Measurements from ENCODE around the gene PHPT1.
"Not testable (repeated sequence)": the region's sequence is repeated elsewhere in the genome, so short reads cannot be mapped to it uniquely, and the experiment has no call there.

Gene PHPT1

GRCh38 chr9:136880651-136881050 lies 31.4 kb downstream of the PHPT1 start:
- no peak for DNase-seq (ENCODE audit: low read depth)
- H3K9ac ChIP-seq (ENCODE audit: low read length) = no peak overlapping the region
- H3K4me3 ChIP-seq (ENCODE audit: low read length) = no peak overlapping the region
- no peaks in the 10 kb centered on the region for H3K36me3 ChIP-seq (ENCODE audit: control insufficient read depth, insufficient read depth, low read length, severe bottlenecking)
- no peaks in the 10 kb centered on the region for H3K9me3 ChIP-seq (ENCODE audit: control insufficient read depth, low read length)
- H3K27me3 ChIP-seq (replicated peaks; ENCODE audit: control insufficient read depth, insufficient read depth, low read length) = no peaks in the 10 kb centered on the region
- H3K4me1 ChIP-seq (ENCODE audit: control insufficient read depth, insufficient read depth, low read length) = peaks cover 20% of the 10 kb centered on the region

- peak overlapping the region; percentile 76 for H3K9ac ChIP-seq (ENCODE audit: low read length)
- peak; percentile 68 for DNase-seq (ENCODE audit: low read depth)
- peak overlapping the region; percentile 73 for H3K4me3 ChIP-seq (ENCODE audit: low read length)
- H3K27me3 ChIP-seq (replicated peaks; ENCODE audit: control insufficient read depth, insufficient read depth, low read length) = no peaks in the 10 kb centered on the region
- no peaks in the 10 kb centered on the region for H3K36me3 ChIP-seq (ENCODE audit: control insufficient read depth, insufficient read depth, low read length, severe bottlenecking)
- peaks cover 22% of the 10 kb centered on the region for H3K4me1 ChIP-seq (ENCODE audit: control insufficient read depth, insufficient read depth, low read length)
- no peaks in the 10 kb centered on the region for H3K9me3 ChIP-seq (ENCODE audit: control insufficient read depth, low read length)
Measured at GRCh38 chr9:136881691-136882108, 32.5 kb downstream of the PHPT1 start.

- peak; percentile 60 for DNase-seq (ENCODE audit: low read depth)
- no peaks in the 10 kb centered on the region for H3K27me3 ChIP-seq (replicated peaks; ENCODE audit: control insufficient read depth, insufficient read depth, low read length)
- H3K36me3 ChIP-seq (ENCODE audit: control insufficient read depth, insufficient read depth, low read length, severe bottlenecking) = no peaks in the 10 kb centered on the region
- peaks cover 25% of the 10 kb centered on the region for H3K4me1 ChIP-seq (ENCODE audit: control insufficient read depth, insufficient read depth, low read length)
- H3K9ac ChIP-seq (ENCODE audit: low read length) = peak overlapping the region; percentile 76
- H3K4me3 ChIP-seq (ENCODE audit: low read length) = peak overlapping the region; percentile 73
- H3K9me3 ChIP-seq (ENCODE audit: control insufficient read depth, low read length) = no peaks in the 10 kb centered on the region
Measured at GRCh38 chr9:136882109-136882946, 33.1 kb downstream of the PHPT1 start.

- Histone ChIP-seq H3K4me3 (ENCODE audit: low read length) (peak overlapping the region; percentile 73), H3K4me1 (ENCODE audit: control insufficient read depth, insufficient read depth, low read length) (peaks cover 28% of the 10 kb centered on the region)
- not testable (repeated sequence) for H3K9me3 ChIP-seq (ENCODE audit: control insufficient read depth, low read length); H3K27me3 ChIP-seq (replicated peaks; ENCODE audit: control insufficient read depth, insufficient read depth, low read length); DNase-seq (ENCODE audit: low read depth); H3K9ac ChIP-seq (ENCODE audit: low read length); H3K36me3 ChIP-seq (ENCODE audit: control insufficient read depth, insufficient read depth, low read length, severe bottlenecking)
Measured at GRCh38 chr9:136882947-136883283, 33.7 kb downstream of the PHPT1 start.

- DNase-seq (ENCODE audit: low read depth); H3K36me3 ChIP-seq (ENCODE audit: control insufficient read depth, insufficient read depth, low read length, severe bottlenecking); H3K9ac ChIP-seq (ENCODE audit: low read length); H3K9me3 ChIP-seq (ENCODE audit: control insufficient read depth, low read length); H3K27me3 ChIP-seq (replicated peaks; ENCODE audit: control insufficient read depth, insufficient read depth, low read length); H3K4me3 ChIP-seq (ENCODE audit: low read length): not testable (repeated sequence)
- peaks cover 28% of the 10 kb centered on the region for H3K4me1 ChIP-seq (ENCODE audit: control insufficient read depth, insufficient read depth, low read length)
Measured at GRCh38 chr9:136883670-136884069, 34.5 kb downstream of the PHPT1 start.

- DNase-seq (ENCODE audit: low read depth) = peak; percentile 99
- H3K9ac ChIP-seq (ENCODE audit: low read length) = peak within 1 kb of the TSS; percentile 87
- H3K36me3 ChIP-seq (ENCODE audit: control insufficient read depth, insufficient read depth, low read length, severe bottlenecking) = peaks cover 3% of the 10 kb centered on the region
- no peaks in the 10 kb centered on the region for H3K27me3 ChIP-seq (replicated peaks; ENCODE audit: control insufficient read depth, insufficient read depth, low read length)
- H3K4me1 ChIP-seq (ENCODE audit: control insufficient read depth, insufficient read depth, low read length) = peaks cover 28% of the 10 kb centered on the region
- H3K4me3 ChIP-seq (ENCODE audit: low read length) = peak within 1 kb of the TSS; percentile 86
- no peaks in the 10 kb centered on the region for H3K9me3 ChIP-seq (ENCODE audit: control insufficient read depth, low read length)
Measured at GRCh38 chr9:136885950-136886578, 36.9 kb downstream of the PHPT1 start, which contains the start of gene TRAF2. TRAF2 (plus strand) TSS chr9:136886516; CDS start chr9:136898741, 12,225 bp downstream.

GRCh38 chr9:136886610-136887597 lies 37.7 kb downstream of the PHPT1 start:
- peak overlapping the region; percentile 86 for H3K4me3 ChIP-seq (ENCODE audit: low read length)
- DNase-seq (ENCODE audit: low read depth) = peak; percentile 56
- H3K4me1 ChIP-seq (ENCODE audit: control insufficient read depth, insufficient read depth, low read length) = peaks cover 23% of the 10 kb centered on the region

GRCh38 chr9:136888454-136888853 lies 39.2 kb downstream of the PHPT1 start:
- no peaks in the 10 kb centered on the region for H3K9me3 ChIP-seq (ENCODE audit: control insufficient read depth, low read length)
- H3K27me3 ChIP-seq (replicated peaks; ENCODE audit: control insufficient read depth, insufficient read depth, low read length) = no peaks in the 10 kb centered on the region
- peaks cover 10% of the 10 kb centered on the region for H3K4me1 ChIP-seq (ENCODE audit: control insufficient read depth, insufficient read depth, low read length)
- peaks cover 3% of the 10 kb centered on the region for H3K36me3 ChIP-seq (ENCODE audit: control insufficient read depth, insufficient read depth, low read length, severe bottlenecking)
- no peak for DNase-seq (ENCODE audit: low read depth)
- H3K4me3 ChIP-seq (ENCODE audit: low read length) = no peak overlapping the region
- H3K9ac ChIP-seq (ENCODE audit: low read length) = no peak overlapping the region

More at GRCh38 chr9:136886610-136887597, 37.7 kb downstream of the PHPT1 start:
- H3K9ac ChIP-seq (ENCODE audit: low read length) = peak overlapping the region; percentile 87
- no peaks in the 10 kb centered on the region for H3K9me3 ChIP-seq (ENCODE audit: control insufficient read depth, low read length)
- no peaks in the 10 kb centered on the region for H3K27me3 ChIP-seq (replicated peaks; ENCODE audit: control insufficient read depth, insufficient read depth, low read length)
- peaks cover 3% of the 10 kb centered on the region for H3K36me3 ChIP-seq (ENCODE audit: control insufficient read depth, insufficient read depth, low read length, severe bottlenecking)

- H3K9me3 ChIP-seq (ENCODE audit: control insufficient read depth, low read length) = no peaks in the 10 kb centered on the region
- no peak overlapping the region for H3K4me3 ChIP-seq (ENCODE audit: low read length)
- peaks cover 10% of the 10 kb centered on the region for H3K4me1 ChIP-seq (ENCODE audit: control insufficient read depth, insufficient read depth, low read length)
- H3K27me3 ChIP-seq (replicated peaks; ENCODE audit: control insufficient read depth, insufficient read depth, low read length) = no peaks in the 10 kb centered on the region
- no peak for DNase-seq (ENCODE audit: low read depth)
- peaks cover 3% of the 10 kb centered on the region for H3K36me3 ChIP-seq (ENCODE audit: control insufficient read depth, insufficient read depth, low read length, severe bottlenecking)
- no peak overlapping the region for H3K9ac ChIP-seq (ENCODE audit: low read length)
Measured at GRCh38 chr9:136889858-136890257, 40.6 kb downstream of the PHPT1 start.

GRCh38 chr9:136890661-136891060 lies 41.5 kb downstream of the PHPT1 start:
- Histone ChIP-seq H3K9ac (ENCODE audit: low read length) (no peak overlapping the region), H3K4me3 (ENCODE audit: low read length) (no peak overlapping the region), H3K27me3 (replicated peaks; ENCODE audit: control insufficient read depth, insufficient read depth, low read length) (no peaks in the 10 kb centered on the region), H3K4me1 (ENCODE audit: control insufficient read depth, insufficient read depth, low read length) (peaks cover 8% of the 10 kb centered on the region), H3K9me3 (ENCODE audit: control insufficient read depth, low read length) (no peaks in the 10 kb centered on the region), H3K36me3 (ENCODE audit: control insufficient read depth, insufficient read depth, low read length, severe bottlenecking) (peaks cover 3% of the 10 kb centered on the region)
- no peak for DNase-seq (ENCODE audit: low read depth)

GRCh38 chr9:136896027-136896426 lies 46.8 kb downstream of the PHPT1 start:
- H3K9me3 ChIP-seq (ENCODE audit: control insufficient read depth, low read length) = no peaks in the 10 kb centered on the region
- peaks cover 2% of the 10 kb centered on the region for H3K4me1 ChIP-seq (ENCODE audit: control insufficient read depth, insufficient read depth, low read length)
- H3K4me3 ChIP-seq (ENCODE audit: low read length) = no peak overlapping the region
- H3K9ac ChIP-seq (ENCODE audit: low read length) = no peak overlapping the region
- DNase-seq (ENCODE audit: low read depth) = no peak
- H3K36me3 ChIP-seq (ENCODE audit: control insufficient read depth, insufficient read depth, low read length, severe bottlenecking) = peaks cover 20% of the 10 kb centered on the region
- no peaks in the 10 kb centered on the region for H3K27me3 ChIP-seq (replicated peaks; ENCODE audit: control insufficient read depth, insufficient read depth, low read length)
